Mucosa of descending colon (tissue), 3 donors: ENCODE measurements around the gene DNAJB11. TPM values are rescaled to one million over a fixed set of nuclear protein-coding genes. Genes with fewer than 3 reads are reported as not detected.

ENCODE experiments used
- ATAC-seq: fragments of 200-7000 bp; cut with Tn5 transposase; one replicate; pipeline ENCODE4 v1.9.1; 2020; ENCODE audit warnings: mild to moderate bottlenecking, moderate library complexity
- DNase-seq, 3 donors: peaks; one replicate each; pipeline ENCODE4 v3.0.0-alpha.2; 2020
- H3K36me3 ChIP-seq: fragments of 200-600 bp; one replicate; pipeline ENCODE4 v1.8.0; 2021; ENCODE audit warnings: low read depth, mild to moderate bottlenecking
- H3K4me1 ChIP-seq: fragments of 200-600 bp; one replicate; pipeline ENCODE4 v1.8.0; 2021; ENCODE audit warnings: low read depth, mild to moderate bottlenecking
- H3K4me3 ChIP-seq: fragments of 200-600 bp; one replicate; pipeline ENCODE4 v1.8.0; 2021; ENCODE audit warnings: mild to moderate bottlenecking
- H3K9me3 ChIP-seq: fragments of 200-600 bp; one replicate; pipeline ENCODE4 v1.8.0; 2021; ENCODE audit warnings: mild to moderate bottlenecking
- CTCF ChIP-seq: fragments of 200-600 bp; IDR thresholded peaks from one replicate; pipeline ENCODE4 v1.8.0; 2022; ENCODE audit warnings: antibody characterized with exemption, mild to moderate bottlenecking
- intact Hi-C, 2 donors: fragments of 100-400 bp; cut with DNase I in 1 of 2; cut with micrococcal nuclease in 1 of 2; formaldehyde crosslinking; loops; one replicate each; pipeline versions ENCODE4 v1.11.0 to v1.11.1; 2022; cut with DNase I, micrococcal nuclease
- total RNA-seq, 3 donors: library from RNA; stranded (reverse); fragmentation: NEBNext Ultra II Directional in 2 of 3; extraction: Animal tissue kit (Norgen Biotek cat#: 25700) in 2 of 3; gene quantifications; one replicate each; pipeline versions ENCODE4 v1.2.1 to v1.2.4, GENCODE V29; 2021 to 2023
- donor health status: DM: no; HTN: no; CAD: no; lungs with moderate emphysema.
- donor health status: DM: no; HTN: no; CAD: no.
- donor health status: DM: no; HTN: yes; CAD: no.

Gene DNAJB11
- total RNA-seq, 3 donors from 2014 or later, result 32.2 to 45.7 (median 34.0) TPM

- Histone ChIP-seq H3K4me3 (no peak overlapping the region), H3K4me1 (peaks cover 5% of the 10 kb centered on the region), H3K36me3 (no peaks in the 10 kb centered on the region), H3K9me3 (no peaks in the 10 kb centered on the region)
- TF ChIP-seq CTCF, result no peak
- no peak for DNase-seq
- intact Hi-C loops, result loop anchor here (10.0 kb wide), 2 partner anchors 136 to 206 kb away; no protein-coding TSS in a partner anchor
- no peak for ATAC-seq
Observed at GRCh38 chr3:186618318-186618938, 47.9 kb downstream of the DNAJB11 start.

DNA sequence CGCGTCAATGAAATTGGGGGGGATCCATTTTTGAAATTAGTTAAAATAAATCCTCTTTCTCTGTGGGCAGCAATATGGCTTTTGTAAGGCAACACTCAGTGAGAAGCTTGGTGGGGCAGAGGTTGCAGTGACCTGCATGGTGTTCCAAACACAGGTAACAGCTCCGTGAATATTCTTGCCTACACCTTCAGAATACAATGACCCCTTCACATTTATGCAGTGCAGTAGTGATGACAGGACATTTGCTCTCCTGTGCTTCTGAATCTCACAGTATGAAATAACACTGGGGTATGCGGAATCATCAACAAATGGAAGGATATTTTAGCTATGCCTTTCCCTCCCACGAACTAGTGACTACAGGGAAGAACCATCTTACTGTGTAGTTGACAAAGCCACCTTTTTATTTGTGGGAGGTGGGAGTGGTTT lies 49.3 kb downstream of the DNAJB11 start:
- no peak for TF ChIP-seq CTCF
- Histone ChIP-seq H3K9me3 (no peaks in the 10 kb centered on the region), H3K4me1 (peaks cover 5% of the 10 kb centered on the region), H3K4me3 (no peak overlapping the region), H3K36me3 (no peaks in the 10 kb centered on the region)
- ATAC-seq (no peak), DNase-seq (no peak)
- intact Hi-C loops, result loop anchor here (10.0 kb wide), 2 partner anchors 135 to 205 kb away; no protein-coding TSS in a partner anchor

- no peaks in the 10 kb centered on the region for H3K36me3 ChIP-seq
- H3K9me3 ChIP-seq, result no peaks in the 10 kb centered on the region
- no peak overlapping the region for H3K4me3 ChIP-seq
- DNase-seq (no peak), ATAC-seq (no peak)
- peaks cover 5% of the 10 kb centered on the region for H3K4me1 ChIP-seq
- intact Hi-C loops, result no loop called here
- no peak for TF ChIP-seq CTCF
Observed at GRCh38 chr3:186620213-186621092, 49.9 kb downstream of the DNAJB11 start.

GRCh38 chr3:186621894-186622650 lies 51.6 kb downstream of the DNAJB11 start:
- intact Hi-C loops, result no loop called here
- no peak for ATAC-seq

More at GRCh38 chr3:186621894-186622650, 51.6 kb downstream of the DNAJB11 start:
- H3K36me3 ChIP-seq, result no peaks in the 10 kb centered on the region
- no peak for DNase-seq
- no peak overlapping the region for H3K4me3 ChIP-seq
- no peak for TF ChIP-seq CTCF
- no peaks in the 10 kb centered on the region for H3K9me3 ChIP-seq
- H3K4me1 ChIP-seq, result peaks cover 2% of the 10 kb centered on the region
